ENCODE measurements around the gene TMSB4X.
"Not testable (repeated sequence)": the region's sequence is repeated elsewhere in the genome, so short reads cannot be mapped to it uniquely, and the experiment has no call there.

The TMSB4X gene

GRCh38 chrX:12976819-12977732 lies 2.2 kb downstream of the TMSB4X start:
- DNase-seq, result not testable (repeated sequence)

- DNase-seq, result no peak
Measured at GRCh38 chrX:12977761-12978204, 2.9 kb downstream of the TMSB4X start.

DNA sequence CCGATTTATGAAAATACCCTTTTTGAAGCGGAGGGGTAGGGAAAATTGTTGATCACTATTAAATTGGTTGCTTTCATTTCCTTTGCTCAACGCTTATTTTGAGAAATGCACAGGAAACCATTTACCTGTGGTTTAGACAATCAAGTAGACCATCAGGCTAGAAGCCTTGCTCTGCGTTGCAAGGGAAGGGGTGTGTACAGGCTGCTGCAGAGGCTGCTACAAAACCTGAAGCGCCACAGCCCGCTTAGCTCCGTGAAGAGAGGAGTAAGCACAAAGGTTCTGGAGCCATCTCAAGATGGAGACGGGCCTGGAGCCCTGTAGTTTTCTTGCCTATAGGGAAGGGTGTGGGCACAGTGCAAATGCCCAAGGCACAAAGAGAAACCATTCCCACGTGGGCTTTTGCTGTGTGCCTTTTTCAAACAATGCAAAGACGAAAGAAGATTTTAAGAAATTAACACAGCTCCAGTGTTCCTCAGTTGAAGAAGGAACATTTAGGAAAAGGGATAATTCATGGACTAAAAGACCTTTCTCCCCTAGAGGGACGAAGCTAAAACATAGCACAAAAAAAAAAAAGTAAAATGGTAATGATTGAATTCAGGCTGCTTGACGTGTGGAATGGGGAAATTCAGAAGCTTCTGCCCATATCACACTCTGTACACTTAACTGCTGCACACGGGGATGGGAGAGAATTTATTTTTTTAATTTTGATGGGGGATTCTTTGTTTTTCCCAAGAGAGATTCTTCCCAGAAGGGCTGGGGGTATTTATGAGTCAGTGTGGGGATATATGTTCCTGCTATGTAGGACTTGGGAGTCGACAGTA lies 3.5 kb downstream of the TMSB4X start:
- peak; percentile 87 for DNase-seq

DNA sequence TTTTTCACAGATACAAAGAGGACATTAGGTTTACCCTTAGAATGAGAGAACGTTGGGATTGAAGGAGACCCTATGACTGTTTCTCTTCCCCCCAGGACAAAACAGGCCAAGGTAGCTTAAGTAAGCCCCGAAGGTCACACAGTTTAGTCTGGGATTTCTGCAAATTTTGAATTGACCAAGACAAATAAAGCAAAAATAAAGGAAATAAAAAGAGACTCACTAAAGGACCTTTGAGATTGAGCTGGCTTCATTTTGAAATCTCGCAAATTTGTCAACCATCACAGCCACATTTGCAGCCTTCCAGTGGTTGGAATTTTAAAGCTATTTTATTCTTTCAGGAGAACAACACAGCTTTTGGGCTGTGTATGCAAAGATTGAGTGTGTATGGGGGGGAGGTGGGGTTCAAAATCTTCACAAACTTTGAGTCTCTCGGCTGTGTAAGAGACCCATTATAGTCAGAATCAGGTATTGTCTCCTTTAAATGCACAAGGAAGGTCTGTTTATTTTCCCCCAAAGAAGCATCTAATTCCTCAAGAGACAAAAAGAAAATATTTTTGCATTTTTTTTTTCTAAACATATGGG lies 4.2 kb downstream of the TMSB4X start:
- DNase-seq, result no peak

GRCh38 chrX:12979616-12980015 lies 4.7 kb downstream of the TMSB4X start:
- DNase-seq, result no peak

- DNase-seq, result not testable (repeated sequence)
Measured at GRCh38 chrX:12980039-12980438, 5.1 kb downstream of the TMSB4X start.

- peak; percentile 83 for DNase-seq
Measured at GRCh38 chrX:12981880-12982279, 7.0 kb downstream of the TMSB4X start.

- peak; percentile 55 for DNase-seq
Measured at GRCh38 chrX:12984603-12985319, 9.9 kb downstream of the TMSB4X start.

GRCh38 chrX:12985331-12985730 lies 10.4 kb downstream of the TMSB4X start:
- no peak for DNase-seq

- DNase-seq, result peak; percentile 48
Measured at GRCh38 chrX:12986164-12986779, 11.4 kb downstream of the TMSB4X start.

- no peak for DNase-seq
Measured at GRCh38 chrX:12986886-12987285, 12.0 kb downstream of the TMSB4X start.

DNA sequence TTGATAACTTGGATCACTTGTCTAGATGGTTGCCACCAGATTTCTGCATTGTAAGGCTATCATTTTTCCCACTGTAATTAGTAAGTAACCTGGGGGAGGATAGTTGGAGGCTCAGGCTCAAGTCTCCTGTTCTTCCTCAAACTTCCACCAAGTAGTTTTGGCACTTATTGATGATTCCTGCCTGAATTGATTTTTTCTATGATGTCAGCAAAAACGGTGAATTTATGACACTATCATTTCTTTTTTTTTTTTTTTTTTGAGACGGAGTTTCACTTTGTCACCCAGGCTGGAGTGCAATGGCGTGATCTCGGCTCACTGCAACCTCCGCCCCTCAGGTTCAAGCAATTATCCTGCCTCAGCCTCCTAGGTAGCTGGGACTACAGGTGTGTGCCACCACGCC lies 12.4 kb downstream of the TMSB4X start:
- no peak for DNase-seq

DNA sequence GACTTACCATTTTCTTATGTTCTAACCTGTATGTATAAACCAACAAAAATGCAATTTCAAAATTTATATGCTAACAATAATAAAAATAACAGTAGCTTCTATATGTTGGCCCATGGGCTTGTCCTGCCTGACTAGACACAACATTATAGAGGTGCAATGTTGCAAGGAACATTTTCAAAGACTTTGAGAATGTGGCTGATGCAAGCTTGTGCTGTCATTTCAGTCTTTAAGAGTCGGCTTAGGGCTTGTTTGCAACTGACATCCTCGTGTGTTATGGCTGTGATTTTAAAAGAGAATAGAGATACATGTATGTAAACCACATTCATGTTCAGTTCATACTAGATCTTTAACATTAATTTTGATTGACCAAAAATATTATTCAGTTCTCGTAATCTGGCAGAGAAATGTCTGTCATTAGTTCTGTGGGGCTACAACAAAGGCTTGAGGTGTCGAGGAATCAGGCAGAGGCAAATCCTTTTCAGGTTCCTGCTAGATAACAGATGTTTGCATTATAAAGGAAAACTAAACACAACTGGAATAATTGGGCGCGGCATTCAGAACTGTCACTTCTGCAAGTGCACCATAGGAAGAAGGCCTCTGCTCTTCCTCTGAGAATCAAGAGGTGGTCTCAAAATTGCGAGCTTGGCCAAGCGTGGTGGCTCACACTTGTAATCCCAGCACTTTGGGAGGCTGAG lies 13.1 kb downstream of the TMSB4X start:
- DNase-seq, result no peak

GRCh38 chrX:12988797-12989196 lies 13.9 kb downstream of the TMSB4X start:
- no peak for DNase-seq

DNA sequence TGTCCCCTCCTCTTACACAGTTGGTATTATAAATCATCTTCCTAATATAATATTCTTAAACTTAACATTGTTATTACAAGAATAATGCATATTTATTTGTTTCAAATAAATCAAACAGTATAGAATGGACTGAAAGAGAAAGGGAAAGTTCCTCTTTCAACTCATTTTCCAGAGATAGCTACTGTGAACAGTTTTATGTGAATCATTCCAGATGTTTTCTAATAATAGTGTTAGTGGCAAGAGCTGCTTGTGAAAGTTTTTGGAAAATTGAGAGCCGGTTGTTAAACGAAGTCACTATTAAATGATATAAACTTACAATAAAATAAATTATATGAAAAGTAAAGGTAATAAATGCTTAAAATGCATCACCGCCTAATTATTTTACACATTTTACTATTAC lies 14.6 kb downstream of the TMSB4X start:
- DNase-seq, result no peak

DNA sequence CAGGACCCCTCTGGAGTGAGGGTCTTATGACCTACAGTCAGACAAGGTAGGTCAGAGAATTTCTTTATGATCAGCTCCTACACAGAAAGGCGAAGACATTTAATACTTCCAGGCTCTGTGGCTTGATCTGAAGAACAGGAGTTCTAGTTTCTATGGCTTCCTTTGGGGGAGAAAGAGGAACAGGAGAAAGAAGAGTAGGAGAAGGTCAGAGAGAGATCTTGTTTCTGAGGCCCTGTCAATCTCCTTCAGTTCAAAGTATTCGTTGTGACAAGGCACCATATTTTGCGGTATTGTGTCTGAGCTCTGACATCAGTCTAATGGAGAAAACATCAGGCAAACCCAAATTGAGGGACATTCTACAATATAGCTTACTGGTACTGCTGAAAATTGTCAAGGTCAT lies 16.7 kb downstream of the TMSB4X start:
- no peak for DNase-seq

- DNase-seq, result no peak
Measured at GRCh38 chrX:12992544-12993118, 17.7 kb downstream of the TMSB4X start.

DNA sequence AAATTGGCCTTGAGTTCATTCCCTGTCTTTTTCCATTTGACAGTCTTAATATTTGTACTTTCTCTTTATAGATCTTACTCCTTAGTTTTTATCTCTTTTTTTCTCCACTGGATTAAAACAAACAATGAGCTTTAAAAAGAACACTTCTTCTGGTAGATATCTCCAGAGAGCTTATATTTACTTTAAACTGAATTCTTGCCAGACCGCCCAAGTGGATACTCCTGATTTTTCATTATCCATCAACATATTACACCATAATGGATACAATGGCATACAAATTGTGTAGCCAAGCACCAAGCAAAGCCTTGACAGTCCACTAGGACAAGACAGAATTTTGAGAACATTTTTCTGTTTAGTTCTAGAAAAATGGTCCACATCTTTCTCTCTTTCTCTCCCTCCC lies 18.9 kb downstream of the TMSB4X start:
- no peak for DNase-seq

DNA sequence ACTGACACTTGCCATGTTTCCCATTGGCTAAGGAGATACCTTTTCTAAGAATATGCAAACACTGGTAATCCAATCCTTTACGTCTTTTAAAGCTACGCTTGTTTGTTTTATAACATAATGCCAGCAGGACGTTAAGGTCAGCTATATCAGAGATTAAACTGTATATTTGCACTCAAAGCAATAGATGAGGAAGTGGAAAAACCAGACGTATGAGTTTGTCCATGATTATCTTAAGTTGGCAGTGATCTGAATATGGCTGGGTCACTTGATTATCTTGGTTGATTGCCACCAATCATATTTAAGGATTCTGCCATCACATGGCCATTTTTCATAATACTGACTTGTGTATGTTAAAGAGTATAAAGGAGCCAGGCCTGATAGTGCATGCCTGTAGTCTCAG lies 19.4 kb downstream of the TMSB4X start:
- peak; percentile 45 for DNase-seq

DNA sequence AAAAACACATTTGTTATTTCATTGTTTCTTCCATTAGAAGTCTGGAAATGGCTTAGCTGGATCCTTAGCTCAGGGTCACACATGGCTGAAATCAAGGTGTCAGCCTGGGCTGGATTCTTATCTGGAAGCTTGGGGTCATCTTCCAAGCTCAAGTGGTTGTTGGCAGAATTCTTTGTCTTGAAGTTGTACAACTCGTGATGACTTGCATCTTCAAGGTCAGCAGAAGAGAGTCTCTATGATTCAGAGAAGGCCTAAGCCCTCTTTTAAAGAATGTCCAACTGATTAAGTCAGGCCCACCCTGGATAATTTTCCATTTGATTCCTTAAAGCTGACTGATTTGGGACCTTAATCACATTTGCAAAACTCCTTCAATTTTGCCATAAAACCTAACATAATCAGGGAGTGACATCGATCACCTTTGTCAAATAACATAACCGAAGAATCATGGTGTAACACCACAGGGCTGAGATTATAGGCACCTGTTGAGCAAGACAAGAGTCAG lies 22.1 kb downstream of the TMSB4X start:
- DNase-seq, result no peak

All from hematopoietic multipotent progenitor cell treated with erythropoietin and hydrocortisone succinate and interleukin-3 and kit ligand, for 4 days (in vitro differentiated cells).